ENCODE results near the gene LDLRAD2. TPM values are rescaled to one million over a fixed set of nuclear protein-coding genes. Genes with fewer than 3 reads are reported as not detected.
"Not testable (repeated sequence)": the region's sequence is repeated elsewhere in the genome, so short reads cannot be mapped to it uniquely, and the experiment has no call there.

LDLRAD2 gene
- total and polyA plus RNA-seq, 7 donors, result 0.04 to 1.7 (median 0.77) TPM; not detected in 3

DNA sequence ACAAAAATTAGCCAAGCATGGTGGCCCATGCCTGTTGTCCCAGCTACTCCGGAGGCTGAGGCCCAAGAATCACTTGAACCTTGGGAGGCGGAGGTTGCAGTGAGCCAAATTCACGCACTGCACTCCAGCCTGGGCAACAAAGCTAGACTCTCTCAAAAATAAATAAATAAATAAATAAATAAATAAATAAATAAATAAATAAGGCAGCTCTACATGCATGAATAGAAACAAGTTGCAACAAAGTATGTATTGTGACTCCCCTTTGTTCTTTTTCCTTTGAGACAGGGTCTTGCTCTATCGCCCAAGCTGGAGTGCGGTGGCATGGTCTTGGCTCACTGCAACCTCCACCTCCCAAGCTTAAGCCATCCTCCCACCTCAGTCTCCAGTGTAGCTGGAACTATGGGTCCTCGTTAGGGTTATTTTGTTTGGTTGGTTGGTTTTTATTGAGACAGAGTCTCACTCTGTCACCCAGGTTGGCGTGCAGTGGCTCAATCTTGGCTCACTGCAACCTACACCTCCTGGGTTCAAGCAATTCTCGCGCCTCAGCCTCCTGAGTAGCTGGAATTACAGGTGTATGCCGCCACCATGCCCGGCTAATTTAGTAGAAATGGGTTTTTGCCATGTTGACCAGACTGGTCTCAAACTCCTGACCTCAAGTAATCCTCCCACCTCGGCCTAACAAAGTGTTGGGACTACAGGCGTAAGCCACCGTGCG is 37.1 kb upstream of the LDLRAD2 start:
- DNase-seq, result no peak
- no peak for ATAC-seq
- H3K4me1 ChIP-seq, result peaks cover 5% of the 10 kb centered on the region
- no peaks in the 10 kb centered on the region for H3K9me3 ChIP-seq
- no peak overlapping the region for H3K4me3 ChIP-seq
- TF ChIP-seq, protein P1, sequence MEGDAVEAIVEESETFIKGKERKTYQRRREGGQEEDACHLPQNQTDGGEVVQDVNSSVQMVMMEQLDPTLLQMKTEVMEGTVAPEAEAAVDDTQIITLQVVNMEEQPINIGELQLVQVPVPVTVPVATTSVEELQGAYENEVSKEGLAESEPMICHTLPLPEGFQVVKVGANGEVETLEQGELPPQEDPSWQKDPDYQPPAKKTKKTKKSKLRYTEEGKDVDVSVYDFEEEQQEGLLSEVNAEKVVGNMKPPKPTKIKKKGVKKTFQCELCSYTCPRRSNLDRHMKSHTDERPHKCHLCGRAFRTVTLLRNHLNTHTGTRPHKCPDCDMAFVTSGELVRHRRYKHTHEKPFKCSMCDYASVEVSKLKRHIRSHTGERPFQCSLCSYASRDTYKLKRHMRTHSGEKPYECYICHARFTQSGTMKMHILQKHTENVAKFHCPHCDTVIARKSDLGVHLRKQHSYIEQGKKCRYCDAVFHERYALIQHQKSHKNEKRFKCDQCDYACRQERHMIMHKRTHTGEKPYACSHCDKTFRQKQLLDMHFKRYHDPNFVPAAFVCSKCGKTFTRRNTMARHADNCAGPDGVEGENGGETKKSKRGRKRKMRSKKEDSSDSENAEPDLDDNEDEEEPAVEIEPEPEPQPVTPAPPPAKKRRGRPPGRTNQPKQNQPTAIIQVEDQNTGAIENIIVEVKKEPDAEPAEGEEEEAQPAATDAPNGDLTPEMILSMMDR (IDR thresholded peaks at IDR 0.05), result no peak
- no peaks in the 10 kb centered on the region for H3K36me3 ChIP-seq (ENCODE audit: insufficient read depth in 1 of 2, low read depth in 1 of 2)
- intact Hi-C loops (cut with DNase I), result no loop called here
- WGBS, 3 donors, result 90 to 94% (median 92%) methylated on average over 15 of the region's 15 CpGs
- no peak overlapping the region for H3K27ac ChIP-seq
- H3K27me3 ChIP-seq (ENCODE audit: insufficient read depth in 3 of 3, low read length in 2 of 3), result no peaks in the 10 kb centered on the region

DNA sequence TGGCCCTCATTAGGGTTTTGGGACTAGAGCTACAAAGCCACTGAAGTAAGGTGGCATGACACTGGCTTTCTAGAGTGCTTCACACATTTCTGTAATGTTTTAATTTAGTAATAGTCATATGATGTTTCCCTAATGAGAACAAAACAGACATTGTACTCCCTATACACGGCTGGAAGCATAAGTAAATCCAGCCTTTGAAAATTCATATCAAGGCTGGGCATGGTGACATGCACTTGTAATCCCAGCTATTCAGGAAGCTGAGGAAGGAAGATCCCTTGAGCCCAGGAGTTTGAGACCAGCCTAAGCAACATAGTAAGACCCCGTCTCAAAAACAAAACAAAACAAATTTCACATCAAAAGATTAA is 36.5 kb upstream of the LDLRAD2 start:
- DNase-seq, result no peak
- Histone ChIP-seq H3K27ac (no peak overlapping the region), H3K9me3 (no peaks in the 10 kb centered on the region), H3K4me1 (peaks cover 5% of the 10 kb centered on the region), H3K36me3 (ENCODE audit: insufficient read depth in 1 of 2, low read depth in 1 of 2) (no peaks in the 10 kb centered on the region), H3K27me3 (ENCODE audit: insufficient read depth in 3 of 3, low read length in 2 of 3) (no peaks in the 10 kb centered on the region), H3K4me3 (no peak overlapping the region)
- no peak for ATAC-seq
- whole genome bisulfite sequencing, 3 donors, result 44 to 56% (median 46%) methylated on average over 2 of the region's 2 CpGs
- TF ChIP-seq, protein P1 (IDR thresholded peaks at IDR 0.05), result no peak
- intact Hi-C loops (cut with DNase I), result no loop called here

DNA sequence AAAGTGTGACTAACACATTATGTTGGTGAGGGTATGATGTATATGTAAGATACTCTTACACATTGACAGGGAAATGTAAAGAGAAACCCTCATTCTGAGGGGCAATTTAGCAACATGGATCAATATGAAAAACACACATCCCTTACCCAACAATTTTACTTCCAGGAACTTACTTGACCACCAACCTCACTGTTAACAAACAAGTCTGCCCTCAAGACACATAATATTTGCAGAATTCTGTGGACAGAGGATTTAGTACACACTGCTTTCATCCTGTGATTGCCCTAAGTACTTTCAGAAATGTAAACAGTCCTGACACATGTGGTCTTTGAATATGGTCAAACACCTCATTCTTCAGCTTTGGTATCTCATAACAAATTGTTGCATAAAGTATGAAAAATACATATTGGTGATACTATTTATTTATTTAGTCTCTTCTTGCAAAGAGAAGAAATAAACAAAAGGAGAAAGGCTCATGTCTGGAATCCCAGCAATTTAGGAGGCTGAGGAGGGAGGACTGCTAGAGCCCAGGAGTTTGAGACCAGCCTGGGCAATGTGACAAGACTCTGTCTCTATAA is 36.0 kb upstream of the LDLRAD2 start:
- intact Hi-C loops (cut with DNase I), result no loop called here
- ATAC-seq (no peak), DNase-seq (no peak)
- no peaks in the 10 kb centered on the region for H3K36me3 ChIP-seq (ENCODE audit: insufficient read depth in 1 of 2, low read depth in 1 of 2)
- H3K4me1 ChIP-seq, result peaks cover 5% of the 10 kb centered on the region
- no peak overlapping the region for H3K27ac ChIP-seq
- H3K9me3 ChIP-seq, result no peaks in the 10 kb centered on the region
- no peak overlapping the region for H3K4me3 ChIP-seq
- TF ChIP-seq, protein P1 (IDR thresholded peaks at IDR 0.05), result no peak
- no peaks in the 10 kb centered on the region for H3K27me3 ChIP-seq (ENCODE audit: insufficient read depth in 3 of 3, low read length in 2 of 3)

DNA sequence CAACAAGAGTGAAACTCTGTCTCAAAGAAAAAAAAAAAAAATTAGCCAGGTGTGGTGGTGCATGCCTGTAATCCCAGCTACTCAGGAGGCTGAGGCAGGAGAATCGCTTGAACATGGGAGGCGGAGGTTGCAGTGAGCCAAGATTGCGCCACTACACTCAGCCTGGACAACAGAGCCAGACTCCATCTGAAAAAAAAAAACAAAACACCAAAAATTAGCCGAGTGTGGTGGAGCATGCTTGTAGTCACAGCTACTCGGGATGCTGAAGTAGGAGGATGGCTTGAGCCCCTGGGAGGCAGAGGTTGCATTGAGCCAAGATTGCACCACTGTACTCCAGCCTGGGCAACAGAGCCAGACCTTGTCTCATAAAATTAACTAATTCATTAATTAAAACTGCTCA is 35.1 kb upstream of the LDLRAD2 start:
- intact Hi-C loops (cut with DNase I); H3K36me3 ChIP-seq (ENCODE audit: insufficient read depth in 1 of 2, low read depth in 1 of 2); H3K4me3 ChIP-seq; H3K27me3 ChIP-seq (ENCODE audit: insufficient read depth in 3 of 3, low read length in 2 of 3); H3K9me3 ChIP-seq; DNase-seq; ATAC-seq; H3K27ac ChIP-seq: not testable (repeated sequence)
- peaks cover 13% of the 10 kb centered on the region for H3K4me1 ChIP-seq
- WGBS, 3 donors, result 80 to 88% (median 82%) methylated on average over 5 of the region's 5 CpGs

GRCh38 chr1:21778405-21778727 is 33.7 kb upstream of the LDLRAD2 start:
- no peak overlapping the region for H3K27ac ChIP-seq
- no peaks in the 10 kb centered on the region for H3K9me3 ChIP-seq
- H3K27me3 ChIP-seq (ENCODE audit: insufficient read depth in 3 of 3, low read length in 2 of 3), result no peaks in the 10 kb centered on the region
- peaks cover 13% of the 10 kb centered on the region for H3K4me1 ChIP-seq
- intact Hi-C loops (cut with DNase I), result no loop called here
- DNase-seq, result no peak
- no peak overlapping the region for H3K4me3 ChIP-seq
- no peak for ATAC-seq
- TF ChIP-seq, protein P1 (IDR thresholded peaks at IDR 0.05), result no peak
- WGBS, 3 donors, result 98 to 100% (median 98%) methylated on average over 2 of the region's 2 CpGs
- H3K36me3 ChIP-seq (ENCODE audit: insufficient read depth in 1 of 2, low read depth in 1 of 2), result no peaks in the 10 kb centered on the region

Measured in psoas muscle (tissue), 8 donors.